GDM1 (cell line): ENCODE data around the gene SEMA4D.
"Not testable (repeated sequence)": the region's sequence is repeated elsewhere in the genome, so short reads cannot be mapped to it uniquely, and the experiment has no call there.

Source experiments
- DNase-seq: peaks from one replicate; lab custom pipeline; 2025; lab: John Stamatoyannopoulos, UW

The SEMA4D gene

DNA sequence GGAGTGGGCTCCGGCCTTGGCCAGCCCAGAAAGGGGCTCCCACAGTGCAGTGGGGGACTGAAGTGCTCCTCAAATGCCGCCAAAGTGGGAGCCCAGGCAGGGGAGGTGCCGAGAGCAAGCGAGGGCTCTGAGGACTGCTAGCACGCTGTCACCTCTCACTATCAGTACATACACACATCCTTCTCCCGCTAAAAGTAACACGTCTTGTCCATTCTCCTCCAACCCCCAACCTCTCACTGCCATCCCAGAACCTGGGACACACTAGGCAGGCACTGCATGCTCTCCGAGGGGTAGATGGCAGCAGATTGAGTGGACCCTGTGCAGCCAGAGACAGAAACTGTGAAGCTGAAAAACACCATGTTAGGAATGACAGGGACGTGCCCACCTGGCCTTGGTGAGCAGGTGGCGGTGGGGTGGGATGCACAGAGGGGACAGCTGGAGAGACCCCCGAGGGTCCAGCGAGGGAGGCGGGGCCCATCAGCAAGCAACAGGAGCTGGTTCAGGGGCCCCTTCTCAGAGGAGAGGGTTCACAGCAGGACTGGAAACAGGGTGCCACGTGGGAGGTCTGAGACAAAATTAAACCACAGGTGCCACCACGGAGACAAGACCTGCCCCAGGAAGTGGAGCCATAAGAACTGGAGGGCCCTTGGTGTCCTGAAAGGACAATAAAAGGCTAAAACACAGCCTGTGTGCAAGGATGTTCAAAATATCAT lies 16.9 kb downstream of the SEMA4D start:
- DNase-seq = no peak

DNA sequence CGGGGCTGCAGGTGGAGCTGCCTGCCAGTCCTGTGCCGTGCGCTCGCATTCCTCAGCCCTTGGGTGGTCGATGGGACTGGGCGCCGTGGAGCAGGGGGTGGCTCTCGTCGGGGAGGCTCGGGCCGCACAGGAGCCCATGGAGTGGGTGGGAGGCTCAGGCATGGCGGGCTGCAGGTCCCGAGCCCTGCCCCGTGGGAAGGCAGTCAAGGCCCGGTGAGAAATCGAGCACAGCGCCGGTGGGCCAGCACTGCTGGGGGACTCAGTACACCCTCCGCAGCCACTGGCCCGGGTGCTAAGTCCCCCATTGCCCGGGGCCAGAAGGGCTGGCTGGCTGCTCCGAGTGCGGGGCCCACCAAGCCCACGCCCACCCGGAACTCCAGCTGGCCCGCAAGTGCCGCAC lies 17.5 kb downstream of the SEMA4D start:
- not testable (repeated sequence) for DNase-seq

DNA sequence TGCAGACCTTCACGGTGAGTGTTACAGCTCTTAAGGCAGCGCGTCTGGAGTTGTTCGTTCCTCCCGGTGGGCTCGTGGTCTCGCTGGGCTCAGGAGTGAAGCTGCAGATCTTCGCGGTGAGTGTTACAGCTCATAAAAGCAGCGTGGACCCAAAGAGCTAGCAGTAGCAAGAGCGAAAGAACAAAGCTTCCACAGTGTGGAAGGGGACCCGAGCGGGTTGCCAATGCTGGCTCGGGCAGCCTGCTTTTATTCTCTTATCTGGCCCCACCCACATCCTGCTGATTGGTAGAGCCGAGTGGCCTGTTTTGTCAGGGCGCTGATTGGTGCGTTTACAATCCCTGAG lies 18.3 kb downstream of the SEMA4D start:
- DNase-seq = not testable (repeated sequence)

DNA sequence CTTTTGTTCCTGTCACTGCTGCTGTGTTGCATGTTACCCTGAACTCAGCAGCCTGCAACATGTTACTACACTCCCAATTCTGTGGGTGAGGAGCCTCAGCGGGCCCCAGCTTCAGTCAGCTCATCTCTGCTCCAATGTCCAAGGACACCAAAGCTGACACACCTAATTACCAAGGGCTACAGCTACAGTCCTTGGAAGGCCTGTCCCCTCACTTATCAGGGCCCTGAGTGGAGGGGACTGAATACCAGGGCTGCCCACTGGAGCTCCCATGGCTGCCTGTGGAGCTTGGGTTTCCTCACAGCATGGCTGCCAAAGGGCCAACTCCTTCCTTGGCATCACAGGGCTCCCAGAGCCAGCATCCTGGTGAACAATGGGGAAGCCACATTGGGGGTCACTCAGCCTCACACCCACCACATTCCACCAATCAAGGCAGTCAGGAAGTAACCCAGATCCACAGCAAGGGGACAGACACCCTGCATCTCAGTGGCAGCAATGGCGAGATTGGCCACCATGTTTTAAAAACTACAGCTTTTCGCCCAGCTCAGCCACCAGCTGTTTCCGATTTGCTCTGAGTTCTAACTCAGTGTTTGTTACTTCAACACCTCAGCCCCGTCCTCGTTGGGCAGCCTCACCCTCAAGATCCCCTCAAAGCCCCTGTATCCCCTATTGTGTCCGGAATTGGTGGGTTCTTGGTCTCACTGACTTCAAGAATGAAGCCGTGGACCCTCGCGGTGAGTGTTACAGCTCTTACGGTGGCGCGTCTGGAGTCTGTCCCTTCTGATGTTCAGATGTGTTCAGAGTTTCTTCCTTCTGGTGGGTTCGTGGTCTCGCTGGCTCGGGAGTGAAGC lies 18.9 kb downstream of the SEMA4D start:
- DNase-seq = no peak

- DNase-seq = peak; percentile 83
These were observed 19.9 kb downstream of the SEMA4D start for GRCh38 chr9:89477811-89478630.

DNA sequence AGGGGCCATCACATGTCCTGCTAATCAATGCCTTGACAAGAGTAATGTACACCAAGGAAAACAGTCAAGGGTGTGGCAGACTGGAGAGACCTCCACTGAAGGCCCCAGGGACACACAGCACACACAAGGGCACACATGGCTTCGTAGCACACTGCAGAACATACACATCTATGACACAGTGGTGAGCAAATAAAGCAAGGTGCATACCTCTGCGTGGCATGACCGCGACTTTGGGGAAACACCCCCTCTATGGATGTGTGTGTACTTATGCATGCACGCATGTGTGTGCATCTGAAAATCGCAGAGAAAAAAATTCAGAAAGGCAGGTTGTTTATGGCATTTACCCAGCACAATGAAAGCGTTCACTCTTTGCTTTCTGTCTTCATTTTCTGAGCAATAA lies 20.5 kb downstream of the SEMA4D start:
- peak; percentile 24 for DNase-seq

DNA sequence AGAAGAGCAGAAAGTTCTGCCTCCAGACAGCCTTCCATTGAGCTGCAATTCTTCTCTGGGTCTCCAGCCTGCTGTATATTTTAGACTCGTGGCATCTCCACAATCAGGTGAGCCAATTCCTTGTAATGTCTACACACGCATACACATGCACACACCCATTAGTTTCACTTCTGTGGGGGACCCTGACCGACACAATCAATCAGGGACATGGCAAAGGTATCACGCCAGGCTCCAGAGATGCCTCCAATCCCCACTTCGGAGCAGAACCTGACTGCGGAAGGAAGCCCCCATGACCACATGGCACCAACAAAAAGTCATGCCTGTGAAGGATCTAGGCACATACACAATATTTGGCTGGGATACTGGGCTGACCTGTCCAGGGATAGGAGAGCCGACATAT lies 21.4 kb downstream of the SEMA4D start:
- no peak for DNase-seq

DNA sequence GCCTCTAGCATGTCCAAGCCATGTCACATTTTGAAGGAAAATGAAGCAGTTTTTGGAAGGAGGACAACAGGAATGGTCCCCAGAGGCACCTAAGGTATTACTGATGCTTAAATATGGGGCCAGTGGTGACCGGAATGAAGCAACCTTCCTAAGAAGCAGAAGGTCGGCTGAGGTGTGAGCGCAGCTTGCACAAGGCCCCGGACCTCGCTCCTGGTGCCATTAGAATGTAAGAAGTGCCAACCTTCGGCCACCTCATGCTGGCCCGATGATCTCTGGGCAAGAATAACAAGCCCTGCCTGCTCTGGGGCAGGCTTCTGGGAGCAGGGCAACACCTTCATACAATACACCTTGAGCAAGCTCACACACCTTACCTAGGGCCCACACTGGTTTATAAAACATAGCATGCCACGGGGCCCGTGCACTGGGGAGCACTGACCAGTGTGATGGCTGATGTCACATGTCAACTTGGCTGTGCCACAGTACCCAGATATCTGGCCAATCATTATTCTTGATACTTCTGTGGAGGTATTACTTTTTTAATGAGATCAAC lies 21.9 kb downstream of the SEMA4D start:
- DNase-seq = no peak

GRCh38 chr9:89474939-89475338 lies 23.0 kb downstream of the SEMA4D start:
- DNase-seq = no peak

DNA sequence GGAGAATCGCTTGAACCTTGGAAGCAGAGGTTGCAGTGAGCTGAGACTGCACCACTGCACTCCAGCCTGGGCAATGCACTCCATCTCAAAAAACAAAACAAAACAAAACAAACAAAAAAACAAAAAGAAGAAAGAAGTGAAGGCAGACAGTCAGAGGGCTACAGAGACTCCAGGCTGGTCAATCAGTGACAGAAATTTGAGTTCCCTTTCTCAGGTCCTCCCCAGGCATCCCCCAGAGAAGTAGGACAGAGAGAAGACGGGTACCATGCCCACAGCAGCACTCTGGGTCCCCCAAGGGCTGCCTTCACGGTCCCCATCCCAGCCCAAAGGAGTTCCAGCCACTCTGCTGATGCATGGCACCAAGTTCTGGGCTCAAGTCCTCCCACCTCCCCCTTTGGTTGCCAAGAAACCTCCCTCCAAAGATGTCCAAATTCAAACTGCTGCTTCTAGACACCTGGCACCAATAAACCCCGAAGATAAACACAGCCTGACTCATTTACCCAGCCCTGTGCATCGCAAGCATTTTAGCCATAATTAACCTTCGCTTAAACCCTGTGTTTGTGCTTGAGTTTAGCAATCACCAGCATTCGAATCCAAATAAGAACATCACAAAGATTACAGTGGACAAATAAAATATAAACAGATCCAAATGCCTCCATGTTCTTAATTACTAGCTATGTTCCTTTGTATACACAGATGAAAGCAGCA lies 24.0 kb downstream of the SEMA4D start:
- DNase-seq = no peak

GRCh38 chr9:89471796-89472320 lies 26.1 kb downstream of the SEMA4D start:
- not testable (repeated sequence) for DNase-seq

DNA sequence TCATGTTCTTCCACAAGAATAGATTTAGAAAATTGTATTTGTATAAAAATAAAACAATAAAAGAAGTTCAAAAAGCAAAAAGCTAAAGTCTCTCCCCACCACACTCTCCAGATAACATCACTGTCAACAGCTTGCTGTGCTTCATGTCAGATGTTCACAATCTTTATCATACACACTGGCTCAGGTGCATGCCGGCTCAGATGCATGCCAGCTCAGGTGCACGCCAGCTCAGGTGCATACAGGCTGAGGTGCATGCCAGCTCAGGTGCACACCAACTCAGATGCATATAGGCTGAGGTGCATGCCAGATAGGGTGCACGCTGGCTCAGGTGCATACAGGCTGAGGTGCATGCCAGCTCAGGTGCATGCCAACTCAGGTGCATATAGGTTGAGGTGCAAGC lies 26.5 kb downstream of the SEMA4D start:
- DNase-seq = no peak

- DNase-seq = no peak
These were observed 27.6 kb downstream of the SEMA4D start for GRCh38 chr9:89470224-89470839.

DNA sequence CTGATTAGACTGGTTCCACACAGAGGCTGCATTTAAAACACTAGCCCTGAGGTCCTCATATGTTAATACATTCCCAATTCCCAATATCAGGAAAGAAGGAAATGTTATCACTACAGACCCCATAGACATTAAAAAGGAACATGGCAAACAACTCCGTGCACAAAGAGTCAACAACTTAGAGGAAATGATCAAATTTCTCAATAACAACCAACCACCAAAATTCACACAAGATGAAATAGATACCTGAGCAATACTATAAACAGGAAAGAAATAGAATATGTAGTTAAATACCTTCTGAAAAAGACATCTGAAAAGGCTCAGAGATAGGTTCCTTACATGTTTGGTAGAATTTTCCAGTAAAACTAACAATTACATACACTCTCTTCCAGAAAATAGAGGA lies 28.9 kb downstream of the SEMA4D start:
- DNase-seq = no peak

GRCh38 chr9:89468281-89468960 lies 29.5 kb downstream of the SEMA4D start:
- no peak for DNase-seq

GRCh38 chr9:89467278-89467625 lies 30.7 kb downstream of the SEMA4D start:
- DNase-seq = no peak

DNA sequence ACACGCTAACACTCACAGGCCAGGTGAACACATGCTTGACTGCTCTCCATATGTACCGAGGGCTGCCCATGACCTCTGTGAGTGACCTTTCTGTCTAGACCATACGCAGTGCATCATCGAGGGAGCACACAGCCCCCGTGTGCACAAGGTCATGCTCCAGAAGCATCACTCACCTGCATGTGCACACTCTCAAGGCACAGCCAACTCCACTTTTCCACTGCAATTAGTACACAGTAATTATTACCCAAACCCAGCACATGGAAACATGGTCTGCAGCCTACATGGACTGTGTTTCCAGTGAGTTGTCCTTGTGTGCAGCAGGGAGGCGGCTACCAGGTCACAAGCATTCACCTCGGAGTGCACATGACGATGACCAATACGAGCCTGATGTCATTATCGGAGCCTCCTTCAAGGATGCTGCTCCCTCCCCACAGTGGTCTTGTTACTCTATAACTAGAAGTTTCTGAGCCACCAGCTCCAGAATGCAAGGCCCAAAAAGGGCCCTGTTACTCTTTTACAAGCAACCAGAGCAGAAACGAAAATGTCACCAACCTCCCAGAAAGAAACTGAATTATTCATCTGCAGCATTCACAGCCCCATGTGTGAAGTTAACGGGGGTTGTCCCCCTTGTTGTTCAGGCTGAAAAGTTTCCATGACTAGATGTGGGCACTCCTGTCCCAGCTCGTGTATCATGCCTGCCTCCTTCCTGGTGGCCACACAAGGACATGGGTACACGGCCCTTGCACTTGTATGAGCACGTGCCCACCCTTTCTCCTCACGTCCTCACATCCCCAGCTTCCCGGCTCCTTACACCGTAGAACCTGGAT lies 31.2 kb downstream of the SEMA4D start:
- no peak for DNase-seq

DNA sequence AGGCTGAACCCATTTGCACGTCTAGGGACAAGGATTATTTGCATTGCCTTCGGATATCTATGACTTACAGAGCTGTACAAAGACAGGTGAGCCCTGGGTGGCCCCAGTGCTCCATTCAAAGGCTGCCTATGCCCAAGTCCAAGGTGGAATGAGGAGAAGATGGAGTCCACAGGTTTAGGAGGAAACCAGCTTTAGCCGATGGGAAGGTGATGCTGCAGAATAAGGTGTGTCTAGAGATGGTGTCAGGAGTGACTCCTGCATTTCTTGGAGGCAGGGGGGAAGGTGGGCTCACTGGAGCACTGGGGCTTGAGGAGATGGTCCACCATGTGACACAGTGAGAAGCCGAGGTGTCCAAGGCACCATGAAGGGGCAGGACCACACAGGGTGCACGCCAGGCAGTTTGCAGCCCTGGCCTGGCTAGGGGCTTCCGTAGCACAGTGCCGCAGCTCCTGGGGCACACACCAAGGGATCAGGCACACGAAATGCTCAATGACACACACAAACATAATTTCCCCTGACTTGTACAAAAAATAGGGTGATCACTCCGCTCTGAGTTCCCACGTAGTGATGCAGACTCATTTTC lies 32.1 kb downstream of the SEMA4D start:
- DNase-seq = no peak

GRCh38 chr9:89465001-89465451 lies 32.9 kb downstream of the SEMA4D start:
- DNase-seq = no peak
